Stromal cell of bone marrow (primary cell): ENCODE results near the gene ZNF823.

Experiments used
- DNase-seq: peaks from one replicate; pipeline ENCODE4 v3.0.0-alpha.2; 2012; ENCODE audit warnings: low read depth

ZNF823 gene

GRCh38 chr19:11737964-11738745 is 591 bp downstream of the ZNF823 start:
- DNase-seq = peak; percentile 13

DNA sequence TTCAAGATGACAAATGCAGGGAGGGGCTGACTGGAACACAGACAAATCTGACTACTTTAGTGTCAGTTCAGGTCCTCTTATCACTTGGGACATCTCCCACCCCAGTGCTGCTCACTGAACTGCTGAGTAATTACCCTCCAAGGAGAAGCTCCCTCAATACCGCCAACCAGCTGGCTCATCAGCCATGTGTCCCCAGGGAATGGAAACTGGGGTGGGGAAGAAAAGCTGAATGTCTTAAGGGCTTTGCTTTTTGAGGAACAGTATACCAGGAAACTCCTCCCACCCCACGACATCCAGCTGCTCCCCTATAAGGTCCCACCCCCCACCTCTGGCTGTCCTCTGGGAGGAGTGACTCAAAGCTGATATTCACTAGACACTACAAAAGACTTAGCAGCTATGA is 2.0 kb downstream of the ZNF823 start:
- peak; percentile 25 for DNase-seq

DNA sequence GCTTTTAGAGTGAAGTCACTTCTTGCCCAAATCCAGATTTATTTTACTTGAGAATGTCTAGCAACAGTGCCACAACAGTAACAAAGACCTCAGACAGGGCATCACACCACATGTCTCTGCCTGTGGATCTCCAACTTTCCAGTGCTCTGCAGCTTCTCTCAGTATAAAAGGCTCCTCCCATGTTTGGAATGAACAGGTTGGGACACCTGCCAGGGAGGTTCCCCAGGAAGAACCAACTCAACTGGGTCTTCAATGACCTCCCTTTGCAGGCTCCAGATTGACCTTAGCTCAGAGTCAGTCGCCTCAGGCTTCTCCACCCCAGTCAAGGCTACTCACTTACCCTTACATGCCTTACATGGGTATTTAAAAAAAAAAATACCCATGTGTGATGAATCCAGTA is 3.4 kb downstream of the ZNF823 start:
- DNase-seq = no peak

DNA sequence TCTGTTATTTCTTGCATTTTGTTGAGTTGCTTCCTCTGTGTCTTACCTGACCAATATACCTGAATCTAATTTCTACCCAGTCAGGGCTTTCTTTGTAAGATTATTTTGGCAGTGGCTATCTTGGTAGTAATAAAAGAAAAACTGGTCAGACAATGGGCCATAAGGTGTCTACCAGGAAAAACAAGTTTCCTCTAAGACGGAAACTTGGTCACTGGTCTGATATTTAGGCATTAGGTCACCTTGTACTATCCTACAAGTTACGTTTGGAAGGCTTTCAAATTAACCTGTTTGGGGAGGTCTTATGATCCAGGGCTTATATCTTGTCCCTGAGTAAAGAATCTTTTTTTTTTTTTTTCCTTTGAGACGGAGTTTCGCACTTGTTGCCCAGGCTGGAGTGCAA is 9.2 kb downstream of the ZNF823 start:
- DNase-seq = no peak

DNA sequence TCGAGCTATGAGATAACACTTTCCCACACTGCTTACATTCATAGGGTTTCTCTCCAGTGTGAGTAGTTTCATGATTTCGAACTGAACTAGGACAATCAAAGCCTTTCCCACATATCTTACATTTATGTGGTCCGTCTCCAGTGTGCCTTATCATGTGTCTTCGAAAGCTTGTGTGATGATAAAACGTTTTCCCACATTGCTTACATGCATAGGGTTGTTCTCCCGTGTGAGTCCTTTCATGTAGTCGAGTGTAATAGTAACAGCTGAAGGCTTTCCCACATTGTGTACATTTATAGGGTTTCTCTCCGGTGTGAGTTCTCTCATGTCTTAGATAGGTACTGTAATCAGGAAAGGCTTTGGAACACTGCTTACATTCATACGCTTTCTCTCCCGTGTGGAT is 16.3 kb downstream of the ZNF823 start:
- no peak for DNase-seq

DNA sequence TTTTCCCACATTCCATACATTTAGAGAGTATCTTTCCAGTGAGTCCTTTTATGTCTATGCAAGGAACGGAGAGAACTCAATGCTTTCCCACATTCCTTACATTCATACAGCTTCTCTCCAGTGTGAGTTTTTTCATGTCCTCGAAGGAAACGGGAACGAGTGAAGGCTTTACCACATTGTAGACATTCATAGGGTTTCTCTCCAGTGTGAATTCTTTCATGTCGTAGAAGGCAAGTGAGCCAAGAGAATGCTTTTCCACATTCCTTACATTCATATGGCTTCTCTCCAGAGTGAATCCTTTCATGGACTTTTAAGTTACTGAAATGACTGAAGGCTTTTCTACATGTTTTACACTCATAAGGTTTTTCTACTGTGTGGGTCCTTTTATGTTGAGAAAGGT is 17.1 kb downstream of the ZNF823 start:
- no peak for DNase-seq

DNA sequence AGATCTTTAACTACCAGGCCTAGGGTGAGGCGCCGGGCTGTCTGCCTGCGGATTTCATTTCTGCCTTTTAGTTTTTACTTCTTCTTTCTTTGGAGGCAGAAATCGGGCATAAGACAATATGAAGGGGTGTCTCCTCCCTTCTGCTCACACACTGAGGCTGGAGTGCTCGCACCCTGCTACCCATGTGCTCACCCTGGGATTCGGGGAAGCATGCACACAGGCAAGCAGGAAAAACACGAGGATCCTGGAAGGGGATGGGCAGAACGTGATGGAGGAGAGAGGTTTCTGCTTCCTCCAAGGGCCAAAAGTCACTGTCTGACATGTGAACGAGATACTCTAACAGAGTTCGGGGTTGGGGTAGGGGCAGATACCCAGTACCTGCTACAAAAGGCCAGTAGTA is 28.4 kb downstream of the ZNF823 start:
- no peak for DNase-seq

DNA sequence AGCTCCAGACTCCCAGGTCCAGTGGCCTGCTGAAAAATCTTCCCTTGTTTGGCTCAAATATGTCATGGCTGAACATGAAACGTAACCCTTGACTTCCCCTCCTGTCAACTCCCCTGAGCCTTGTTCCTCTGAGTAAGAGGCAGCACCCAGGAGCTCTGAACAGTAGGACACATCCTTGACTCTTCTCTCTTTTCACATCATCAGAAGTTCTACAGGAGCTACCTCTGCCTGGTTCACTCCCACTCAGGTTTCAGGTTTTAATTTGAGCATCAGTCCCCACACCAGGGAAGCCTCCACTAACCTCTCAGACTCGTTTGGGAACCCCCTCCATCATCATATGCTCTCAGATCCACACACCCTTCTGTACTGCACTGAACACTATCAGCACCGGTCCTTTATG is 30.3 kb downstream of the ZNF823 start:
- no peak for DNase-seq

- DNase-seq = no peak
Measured at GRCh38 chr19:11705474-11705873, 33.3 kb downstream of the ZNF823 start.

- no peak for DNase-seq
Measured at GRCh38 chr19:11704626-11705025, 34.1 kb downstream of the ZNF823 start.

- no peak for DNase-seq
Measured at GRCh38 chr19:11699931-11700794, 38.6 kb downstream of the ZNF823 start.

DNA sequence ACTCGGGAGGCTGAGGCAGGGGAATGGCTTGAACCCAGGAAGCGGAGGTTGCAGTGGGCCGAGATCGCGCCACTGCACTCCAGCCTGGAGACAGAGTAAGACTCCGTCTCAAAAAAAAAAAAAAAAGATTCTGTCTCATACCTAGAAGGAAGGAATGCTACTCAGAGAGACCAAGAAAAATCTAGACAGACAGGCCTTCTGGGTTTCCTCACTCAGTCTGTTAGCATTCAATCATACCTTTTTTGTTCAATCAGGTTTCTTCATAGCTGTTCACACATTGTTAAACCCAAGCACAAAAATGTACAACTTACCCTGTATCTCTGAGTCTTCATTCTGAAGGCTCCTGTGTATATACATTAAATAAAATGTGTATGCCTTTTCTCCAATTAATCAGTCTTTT is 40.5 kb downstream of the ZNF823 start:
- DNase-seq = no peak

DNA sequence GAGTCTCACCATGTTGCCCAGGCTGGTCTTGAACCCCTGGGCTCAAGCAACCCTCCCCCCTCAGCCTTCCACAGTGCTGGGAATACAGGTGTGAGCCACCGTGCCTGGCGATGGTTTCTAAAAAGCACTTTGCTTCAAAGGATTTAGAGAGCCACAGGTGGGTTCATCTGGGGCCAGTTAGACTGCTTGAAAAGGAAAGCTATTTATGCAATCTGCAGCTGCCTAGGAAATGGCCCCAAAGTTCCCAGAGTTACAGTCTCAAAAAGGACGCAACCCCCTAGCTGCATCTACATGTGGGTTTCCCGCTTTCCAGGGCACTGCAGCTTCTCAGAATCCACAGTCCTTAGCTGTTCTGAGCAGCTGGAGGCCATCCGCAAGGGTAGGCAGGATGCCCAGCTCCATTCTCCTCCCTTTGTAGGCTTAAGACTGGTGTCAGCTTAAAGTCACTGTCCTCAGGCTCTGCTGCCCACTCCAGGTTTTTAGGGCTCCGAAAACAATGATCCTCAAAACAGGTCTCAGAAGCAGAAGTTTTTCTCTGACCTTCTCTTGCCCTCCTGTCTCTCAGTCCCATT is 41.4 kb downstream of the ZNF823 start:
- DNase-seq = no peak

DNA sequence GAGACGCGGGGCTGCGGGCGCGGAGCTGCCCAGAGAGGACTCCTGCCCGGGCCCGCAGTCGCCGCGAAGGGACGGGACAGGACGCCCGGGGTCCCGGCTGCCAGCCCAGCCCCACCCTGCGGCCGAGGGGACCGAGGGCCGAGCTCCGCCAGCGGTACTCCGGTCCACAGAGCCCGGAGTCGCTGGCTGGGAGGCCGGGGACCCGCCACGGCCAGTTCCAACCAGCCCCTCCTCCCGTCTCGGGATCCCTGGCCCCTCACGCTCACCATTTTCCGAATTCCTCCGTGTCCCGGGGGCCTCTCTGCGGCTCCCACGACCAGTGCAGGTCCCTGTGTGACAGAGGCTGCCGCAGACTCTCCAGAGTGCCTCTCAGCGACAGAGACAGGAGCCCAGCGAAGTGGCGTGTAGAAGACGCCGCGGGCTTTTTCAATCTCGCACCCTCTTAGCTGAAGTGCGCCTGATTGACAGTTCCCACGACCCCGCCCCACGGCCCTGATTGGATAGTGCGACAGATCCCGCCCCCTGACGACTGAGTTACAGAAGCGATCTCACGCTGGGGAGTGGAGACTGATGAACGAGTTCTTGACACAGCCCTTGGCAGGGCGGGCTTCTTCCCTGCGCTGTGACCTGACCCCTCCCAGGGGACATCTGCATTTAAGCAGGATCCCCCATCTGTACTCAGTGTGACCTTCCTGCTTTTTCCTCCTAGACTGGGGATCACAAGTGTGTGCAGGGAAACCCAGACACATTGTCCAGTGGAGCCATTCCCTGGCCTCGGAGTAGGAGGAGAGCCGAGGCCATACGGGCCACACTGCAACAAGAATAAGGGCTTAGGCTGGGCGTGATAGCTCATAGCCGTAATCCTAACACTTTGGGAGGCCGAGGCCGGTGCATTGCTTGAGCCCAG is 44.0 kb downstream of the ZNF823 start:
- peak; percentile 77 for DNase-seq

GRCh38 chr19:11693505-11694499 is 44.9 kb downstream of the ZNF823 start:
- DNase-seq = peak; percentile 25

- DNase-seq = no peak
Measured at GRCh38 chr19:11692127-11692790, 46.5 kb downstream of the ZNF823 start.

- no peak for DNase-seq
Measured at GRCh38 chr19:11685676-11686650, 52.8 kb downstream of the ZNF823 start.

GRCh38 chr19:11684987-11685675 is 53.6 kb downstream of the ZNF823 start:
- DNase-seq = no peak
